HepG2 (cell line): ENCODE results near the gene ERMP1. TPM values are rescaled to one million over a fixed set of nuclear protein-coding genes. Genes with fewer than 3 reads are reported as not detected.

Experiments
- ADNP ChIP-seq: sonication (generic); formaldehyde crosslinking; IDR thresholded peaks from 2 replicates; pipeline ENCODE4 v1.4.0; 2020; ENCODE audit warnings: missing genetic modification reagents
- AHDC1 ChIP-seq: sonication (generic); formaldehyde crosslinking; IDR thresholded peaks from 2 replicates; pipeline ENCODE4 v1.5.1; 2020; ENCODE audit warnings: mild to moderate bottlenecking, missing genetic modification reagents, borderline replicate concordance
- BCLAF1 ChIP-seq: fragments of 450-650 bp; IDR thresholded peaks from 2 replicates; pipeline ENCODE4 v1.6.1; 2017; ENCODE audit warnings: mild to moderate bottlenecking
- FIP1L1 ChIP-seq: fragments of 200-400 bp; formaldehyde crosslinking; IDR thresholded peaks from 2 replicates; pipeline ENCODE4 v1.6.1; 2018; ENCODE audit warnings: low read depth, mild to moderate bottlenecking, low read length, moderate library complexity, borderline replicate concordance; ENCODE audit not compliant: insufficient read depth
- GATAD1 ChIP-seq: IDR thresholded peaks from 2 replicates; pipeline ENCODE4 v1.6.1; 2016; ENCODE audit warnings: missing genetic modification reagents, missing compliant biosample characterization
- HMG20A ChIP-seq: IDR thresholded peaks from 2 replicates; pipeline ENCODE4 v1.6.1; 2016; ENCODE audit warnings: borderline replicate concordance
- POLR2AphosphoS5 ChIP-seq: IDR thresholded peaks from 2 replicates; pipeline ENCODE4 v1.6.1; 2012; ENCODE audit warnings: low read depth, low read length
- TP53 ChIP-seq: sonication (generic); formaldehyde crosslinking; conservative IDR thresholded peaks from 2 replicates; pipeline ENCODE4 v1.4.0; 2020; ENCODE audit warnings: missing genetic modification reagents
- YEATS4 ChIP-seq: sonication (generic); formaldehyde crosslinking; IDR thresholded peaks from 2 replicates; pipeline ENCODE4 v1.4.0; 2020; ENCODE audit warnings: missing genetic modification reagents, borderline replicate concordance
- ZNF253 ChIP-seq: sonication (generic); formaldehyde crosslinking; IDR thresholded peaks from 2 replicates; pipeline ENCODE4 v1.8.0; 2022; ENCODE audit warnings: mild to moderate bottlenecking, missing genetic modification reagents, borderline replicate concordance
- ZNF296 ChIP-seq: sonication (generic); formaldehyde crosslinking; conservative IDR thresholded peaks from 2 replicates; pipeline ENCODE4 v1.5.0; 2020; ENCODE audit warnings: mild to moderate bottlenecking, missing genetic modification reagents
- ZNF33B ChIP-seq: sonication (generic); formaldehyde crosslinking; IDR thresholded peaks from 2 replicates; pipeline ENCODE4 v1.5.1; 2020; ENCODE audit warnings: mild to moderate bottlenecking, missing genetic modification reagents
- polyA plus RNA-seq, 8 experiments: library from polyadenylated mRNA; depleted of rRNA in 3 of 8; stranded (reverse) in 7 of 8; unstranded in 1 of 8; fragments of >200 nt; fragmentation: Illumina TruSeq in 4 of 8; extraction: Trizol in 4 of 8; gene quantifications; 2 replicates each; pipeline versions ENCODE4 v1.2.1 to v1.2.3, GENCODE V29; 2011 to 2016; ENCODE audit warnings: low read depth in 4 of 8, missing spikeins in 1 of 8, mixed read lengths in 1 of 8; ENCODE audit not compliant: insufficient read depth in 1 of 8
- total RNA-seq, 5 experiments: library from RNA; depleted of rRNA; stranded (reverse); fragments of >200 nt; fragmentation: Illumina TruSeq; extraction: Trizol; gene quantifications; 2 replicates each; pipeline ENCODE4 v1.2.3, GENCODE V29; 2016; ENCODE audit warnings: low read depth in 1 of 5
- TF ChIP-seq, protein P1 (sequence below): sonication (generic); formaldehyde crosslinking; IDR thresholded peaks from 2 replicates; pipeline ENCODE4 v1.4.0; 2020; ENCODE audit warnings: missing genetic modification reagents
- TF ChIP-seq, protein P2 (sequence below): sonication (generic); formaldehyde crosslinking; IDR thresholded peaks from 2 replicates; pipeline ENCODE4 v1.9.0; 2021; ENCODE audit warnings: missing genetic modification reagents, borderline replicate concordance

ERMP1 gene
- total and polyA plus RNA-seq, 2 of the 13 experiments (the other 11 are each of a cell fraction or from before 2014, with no cell fraction given), result 40.9 to 65.4 TPM

DNA sequence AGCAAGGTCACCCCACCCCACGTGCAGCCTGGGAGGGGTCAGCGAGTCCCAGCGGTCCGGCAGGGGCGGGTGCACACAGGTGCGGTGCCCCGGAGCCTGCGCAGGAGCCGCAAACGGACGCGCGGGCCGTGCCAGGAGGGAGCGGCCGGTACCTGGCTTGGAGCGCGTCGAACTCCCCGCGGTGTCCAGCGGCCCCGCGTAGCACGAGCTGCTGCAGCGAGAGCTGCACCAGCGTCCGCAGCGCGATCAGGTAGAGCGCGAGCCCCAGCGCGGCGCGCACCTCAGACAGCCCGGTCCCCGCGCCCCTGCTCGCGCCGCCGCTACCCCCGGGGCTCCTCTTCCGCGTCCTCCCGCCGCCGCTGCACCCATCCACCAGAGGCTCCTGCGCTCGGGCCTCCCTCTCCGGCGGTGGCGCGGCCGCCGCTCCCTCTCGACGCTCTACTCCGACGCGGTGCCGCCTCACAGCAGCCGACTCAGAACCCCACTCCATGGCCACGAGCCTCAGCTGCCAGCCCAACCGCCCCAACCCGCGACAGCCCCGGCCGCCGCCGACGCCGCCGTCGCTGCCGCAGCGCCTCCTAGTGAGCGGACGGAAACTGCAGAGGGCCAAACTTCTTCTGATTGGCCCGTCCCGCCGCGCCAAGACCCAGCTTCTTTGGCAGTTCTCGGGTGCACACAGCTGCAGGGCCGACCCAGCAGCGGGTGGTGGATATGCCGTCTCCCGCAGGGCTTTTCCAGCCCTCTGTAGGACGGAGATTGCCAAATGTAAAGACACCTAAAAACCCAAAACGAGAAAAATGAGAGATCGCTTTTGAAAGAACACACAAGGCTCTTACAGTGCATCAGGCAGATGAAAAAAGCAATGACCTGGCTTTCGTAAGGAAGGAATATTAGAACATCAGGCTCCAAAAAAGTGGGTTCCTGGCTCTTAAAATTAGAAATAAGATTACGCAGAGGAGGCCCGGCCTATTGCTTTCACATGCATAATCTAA, at the start of gene ERMP1 (continued):
- TF ChIP-seq, protein P1, sequence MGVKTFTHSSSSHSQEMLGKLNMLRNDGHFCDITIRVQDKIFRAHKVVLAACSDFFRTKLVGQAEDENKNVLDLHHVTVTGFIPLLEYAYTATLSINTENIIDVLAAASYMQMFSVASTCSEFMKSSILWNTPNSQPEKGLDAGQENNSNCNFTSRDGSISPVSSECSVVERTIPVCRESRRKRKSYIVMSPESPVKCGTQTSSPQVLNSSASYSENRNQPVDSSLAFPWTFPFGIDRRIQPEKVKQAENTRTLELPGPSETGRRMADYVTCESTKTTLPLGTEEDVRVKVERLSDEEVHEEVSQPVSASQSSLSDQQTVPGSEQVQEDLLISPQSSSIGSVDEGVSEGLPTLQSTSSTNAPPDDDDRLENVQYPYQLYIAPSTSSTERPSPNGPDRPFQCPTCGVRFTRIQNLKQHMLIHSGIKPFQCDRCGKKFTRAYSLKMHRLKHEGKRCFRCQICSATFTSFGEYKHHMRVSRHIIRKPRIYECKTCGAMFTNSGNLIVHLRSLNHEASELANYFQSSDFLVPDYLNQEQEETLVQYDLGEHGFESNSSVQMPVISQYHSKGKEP (CRISPR knock-in tag), result no peak
- TF ChIP-seq HMG20A (CRISPR knock-in tag) (no peak; the same call in none of the 2 replicates), AHDC1 (CRISPR knock-in tag) (0 out of 2 replicates have a peak, but pooled peaks have one; percentile 47), ZNF33B (0 out of 2 replicates have a peak, but pooled peaks have one; percentile 68), ZNF253 (CRISPR knock-in tag) (no peak), TP53 (CRISPR knock-in tag) (0 out of 2 replicates have a peak, but pooled peaks have one; percentile 52), BCLAF1 (no peak), GATAD1 (CRISPR knock-in tag) (peak; percentile 56), ADNP (CRISPR knock-in tag) (peak; percentile 75; the same call in 1 of the 2 replicates), YEATS4 (peak; percentile 90), POLR2AphosphoS5 (peak; percentile 36; the same call in 1 of the 2 replicates), ZNF296 (CRISPR knock-in tag) (no peak), FIP1L1 (no peak)
- TF ChIP-seq, protein P2, sequence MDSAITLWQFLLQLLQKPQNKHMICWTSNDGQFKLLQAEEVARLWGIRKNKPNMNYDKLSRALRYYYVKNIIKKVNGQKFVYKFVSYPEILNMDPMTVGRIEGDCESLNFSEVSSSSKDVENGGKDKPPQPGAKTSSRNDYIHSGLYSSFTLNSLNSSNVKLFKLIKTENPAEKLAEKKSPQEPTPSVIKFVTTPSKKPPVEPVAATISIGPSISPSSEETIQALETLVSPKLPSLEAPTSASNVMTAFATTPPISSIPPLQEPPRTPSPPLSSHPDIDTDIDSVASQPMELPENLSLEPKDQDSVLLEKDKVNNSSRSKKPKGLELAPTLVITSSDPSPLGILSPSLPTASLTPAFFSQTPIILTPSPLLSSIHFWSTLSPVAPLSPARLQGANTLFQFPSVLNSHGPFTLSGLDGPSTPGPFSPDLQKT (CRISPR knock-in tag), result no peak
